COLO829 (cell line): ENCODE results near the gene DIP2C.

ENCODE experiments used
- DNase-seq: peaks from one replicate; pipeline ENCODE4 v3.0.0; 2012; ENCODE audit warnings: low spot score

Gene DIP2C

GRCh38 chr10:625751-626711 is 63.4 kb downstream of the DIP2C start:
- no peak for DNase-seq

GRCh38 chr10:625333-625696 is 64.2 kb downstream of the DIP2C start:
- DNase-seq = no peak

GRCh38 chr10:624605-625332 is 64.7 kb downstream of the DIP2C start:
- peak; percentile 71 for DNase-seq

GRCh38 chr10:624312-624604 is 65.2 kb downstream of the DIP2C start:
- no peak for DNase-seq

- no peak for DNase-seq
These were observed 65.8 kb downstream of the DIP2C start for GRCh38 chr10:623477-624311.

- no peak for DNase-seq
These were observed 66.5 kb downstream of the DIP2C start for GRCh38 chr10:623014-623413.

GRCh38 chr10:621981-622740 is 67.3 kb downstream of the DIP2C start:
- DNase-seq = no peak

- no peak for DNase-seq
These were observed 68.0 kb downstream of the DIP2C start for GRCh38 chr10:621513-621912.

GRCh38 chr10:620971-621370 is 68.5 kb downstream of the DIP2C start:
- DNase-seq = no peak

GRCh38 chr10:620417-620816 is 69.1 kb downstream of the DIP2C start:
- DNase-seq = no peak

- DNase-seq = no peak
These were observed 69.8 kb downstream of the DIP2C start for GRCh38 chr10:619710-620109.

GRCh38 chr10:618229-618989 is 71.1 kb downstream of the DIP2C start:
- no peak for DNase-seq

GRCh38 chr10:617471-617870 is 72.0 kb downstream of the DIP2C start:
- no peak for DNase-seq

- DNase-seq = peak; percentile 56
These were observed 73.8 kb downstream of the DIP2C start for GRCh38 chr10:615583-616152.

GRCh38 chr10:614790-615582 is 74.5 kb downstream of the DIP2C start:
- DNase-seq = no peak

GRCh38 chr10:614139-614711 is 75.2 kb downstream of the DIP2C start:
- DNase-seq = no peak

- DNase-seq = no peak
These were observed 76.0 kb downstream of the DIP2C start for GRCh38 chr10:613271-614138.

GRCh38 chr10:612696-613095 is 76.8 kb downstream of the DIP2C start:
- no peak for DNase-seq
